Measurements from ENCODE around the gene MAGI2. TPM values are rescaled to one million over a fixed set of nuclear protein-coding genes. Genes with fewer than 3 reads are reported as not detected.

Gene MAGI2
- total RNA-seq, 6 experiments from 2014 or later, result 1.2 to 4.0 (median 2.4) TPM

DNA sequence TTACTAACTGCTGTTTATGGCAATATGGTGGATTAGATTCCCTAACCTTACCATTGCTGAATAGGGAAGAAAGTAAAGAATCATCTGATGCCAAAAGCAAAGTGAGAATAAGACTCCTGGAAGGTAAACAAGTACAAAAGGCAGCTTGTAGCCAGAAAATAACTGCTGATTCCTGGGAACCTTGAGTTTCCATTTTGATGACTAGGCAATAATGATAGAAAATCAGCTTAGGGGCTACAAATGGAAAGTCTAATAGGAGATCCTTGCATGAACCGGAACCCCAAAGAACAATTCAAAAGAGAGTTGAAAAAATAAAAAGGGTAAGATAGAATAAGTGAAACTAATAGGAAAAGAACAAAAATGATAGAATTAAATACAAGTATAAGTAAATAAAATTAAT lies 1338.5 kb downstream of the MAGI2 start:
- H3K36me3 ChIP-seq, result no peaks in the 10 kb centered on the region
- no peaks in the 10 kb centered on the region for H3K9me3 ChIP-seq
- no peak for DNase-seq
- WGBS (ENCODE audit: insufficient coverage, low coverage, low lambda C conversion rate, missing lambda C conversion rate), result 60% methylated on average over 1 of the region's 1 CpG
- no peaks in the 10 kb centered on the region for H3K4me1 ChIP-seq
- no peak for TF ChIP-seq POLR2A (IDR thresholded peaks at IDR 0.05)
- TF ChIP-seq, protein P1, sequence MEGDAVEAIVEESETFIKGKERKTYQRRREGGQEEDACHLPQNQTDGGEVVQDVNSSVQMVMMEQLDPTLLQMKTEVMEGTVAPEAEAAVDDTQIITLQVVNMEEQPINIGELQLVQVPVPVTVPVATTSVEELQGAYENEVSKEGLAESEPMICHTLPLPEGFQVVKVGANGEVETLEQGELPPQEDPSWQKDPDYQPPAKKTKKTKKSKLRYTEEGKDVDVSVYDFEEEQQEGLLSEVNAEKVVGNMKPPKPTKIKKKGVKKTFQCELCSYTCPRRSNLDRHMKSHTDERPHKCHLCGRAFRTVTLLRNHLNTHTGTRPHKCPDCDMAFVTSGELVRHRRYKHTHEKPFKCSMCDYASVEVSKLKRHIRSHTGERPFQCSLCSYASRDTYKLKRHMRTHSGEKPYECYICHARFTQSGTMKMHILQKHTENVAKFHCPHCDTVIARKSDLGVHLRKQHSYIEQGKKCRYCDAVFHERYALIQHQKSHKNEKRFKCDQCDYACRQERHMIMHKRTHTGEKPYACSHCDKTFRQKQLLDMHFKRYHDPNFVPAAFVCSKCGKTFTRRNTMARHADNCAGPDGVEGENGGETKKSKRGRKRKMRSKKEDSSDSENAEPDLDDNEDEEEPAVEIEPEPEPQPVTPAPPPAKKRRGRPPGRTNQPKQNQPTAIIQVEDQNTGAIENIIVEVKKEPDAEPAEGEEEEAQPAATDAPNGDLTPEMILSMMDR (IDR thresholded peaks at IDR 0.05), result no peak
- H3K4me3 ChIP-seq, result no peak overlapping the region
- no peak overlapping the region for H3K27ac ChIP-seq
- no peaks in the 10 kb centered on the region for H3K27me3 ChIP-seq
- no peak for ATAC-seq
- intact Hi-C loops (cut with DNase I), result no loop called here

DNA sequence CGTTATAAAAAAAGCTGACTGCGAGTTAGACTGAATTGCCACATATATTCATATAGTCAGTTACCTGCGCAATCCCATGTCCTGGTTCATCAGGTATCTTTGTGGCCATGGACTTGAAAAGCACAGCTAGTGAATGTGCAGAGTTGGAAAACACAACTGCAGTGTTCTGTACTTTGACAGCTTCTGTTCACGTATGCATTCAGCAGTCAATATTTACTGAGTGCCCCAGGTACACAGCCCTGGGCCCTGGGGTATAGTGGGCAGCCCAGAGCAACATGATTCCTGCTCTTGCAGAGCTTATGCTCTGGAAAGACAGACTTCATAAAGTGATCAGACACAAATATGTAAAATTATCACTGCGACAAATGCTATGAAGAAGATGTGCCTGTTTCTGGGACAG lies 1341.0 kb downstream of the MAGI2 start:
- H3K27me3 ChIP-seq, result no peaks in the 10 kb centered on the region
- no peak for ATAC-seq
- H3K36me3 ChIP-seq, result no peaks in the 10 kb centered on the region
- no peak for DNase-seq
- intact Hi-C loops (cut with DNase I), result no loop called here
- H3K4me3 ChIP-seq, result no peak overlapping the region
- no peaks in the 10 kb centered on the region for H3K9me3 ChIP-seq
- no peaks in the 10 kb centered on the region for H3K4me1 ChIP-seq
- H3K27ac ChIP-seq, result no peak overlapping the region
- TF ChIP-seq, protein P1 (IDR thresholded peaks at IDR 0.05), result no peak
- TF ChIP-seq POLR2A (IDR thresholded peaks at IDR 0.05), result no peak
- 45% methylated on average over 4 of the region's 5 CpGs for WGBS (ENCODE audit: insufficient coverage, low coverage, low lambda C conversion rate, missing lambda C conversion rate)

DNA sequence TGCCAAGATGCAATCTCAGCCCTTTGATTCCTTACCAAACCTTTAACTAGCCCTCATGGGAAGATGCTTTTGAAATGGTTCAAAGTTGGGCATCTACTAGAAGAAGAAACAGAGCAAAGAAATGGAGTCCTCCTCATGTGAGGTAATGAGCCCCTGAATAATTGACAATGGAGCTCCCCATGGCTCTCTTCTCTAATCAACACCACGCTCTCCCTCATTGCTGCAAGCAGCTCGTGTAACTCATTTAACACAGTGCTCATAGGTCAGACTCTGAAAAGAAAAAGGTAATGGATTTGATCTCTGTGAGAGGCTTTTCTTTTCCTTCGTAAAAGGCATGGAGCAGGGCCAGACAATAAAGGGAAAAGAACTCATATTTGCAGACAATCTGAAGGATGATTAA lies 1342.1 kb downstream of the MAGI2 start:
- WGBS (ENCODE audit: insufficient coverage, low coverage, low lambda C conversion rate, missing lambda C conversion rate), result 57% methylated on average over 3 of the region's 3 CpGs
- intact Hi-C loops (cut with DNase I), result no loop called here

DNA sequence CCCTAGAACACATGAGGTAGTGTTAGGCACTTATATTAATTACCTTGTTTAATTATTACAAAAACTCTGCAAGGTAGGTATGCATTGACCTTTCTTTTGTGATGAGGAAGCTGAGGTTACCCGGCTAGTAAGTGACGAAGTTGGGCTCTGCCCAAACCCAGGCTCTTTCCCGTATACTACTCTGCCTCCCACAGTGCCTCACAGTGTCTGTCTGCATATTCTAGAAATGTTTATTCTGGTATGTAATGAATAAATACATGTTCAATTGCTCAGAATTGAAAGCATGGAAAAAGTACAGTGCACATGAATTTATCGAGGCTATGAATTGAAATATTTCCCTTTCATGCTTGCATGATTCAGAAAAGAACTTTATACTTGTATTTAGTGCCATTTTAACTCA lies 1350.0 kb downstream of the MAGI2 start:
- Histone ChIP-seq H3K27me3 (no peaks in the 10 kb centered on the region), H3K4me3 (no peak overlapping the region), H3K27ac (no peak overlapping the region), H3K36me3 (no peaks in the 10 kb centered on the region), H3K4me1 (no peaks in the 10 kb centered on the region), H3K9me3 (no peaks in the 10 kb centered on the region)
- no peak for ATAC-seq
- intact Hi-C loops (cut with DNase I), result no loop called here
- no peak for DNase-seq
- TF ChIP-seq POLR2A (IDR thresholded peaks at IDR 0.05), result no peak
- TF ChIP-seq, protein P1 (IDR thresholded peaks at IDR 0.05), result no peak
- 64% methylated on average over 4 of the region's 4 CpGs for WGBS (ENCODE audit: insufficient coverage, low coverage, low lambda C conversion rate, missing lambda C conversion rate)

More for the DNA sequence above, 1342.1 kb downstream of the MAGI2 start:
- Histone ChIP-seq H3K27ac (no peak overlapping the region), H3K27me3 (no peaks in the 10 kb centered on the region), H3K9me3 (no peaks in the 10 kb centered on the region), H3K36me3 (no peaks in the 10 kb centered on the region), H3K4me1 (no peaks in the 10 kb centered on the region), H3K4me3 (no peak overlapping the region)
- DNase-seq, result no peak
- ATAC-seq, result no peak
- TF ChIP-seq, protein P1 (IDR thresholded peaks at IDR 0.05), result no peak
- TF ChIP-seq POLR2A (IDR thresholded peaks at IDR 0.05), result no peak

DNA sequence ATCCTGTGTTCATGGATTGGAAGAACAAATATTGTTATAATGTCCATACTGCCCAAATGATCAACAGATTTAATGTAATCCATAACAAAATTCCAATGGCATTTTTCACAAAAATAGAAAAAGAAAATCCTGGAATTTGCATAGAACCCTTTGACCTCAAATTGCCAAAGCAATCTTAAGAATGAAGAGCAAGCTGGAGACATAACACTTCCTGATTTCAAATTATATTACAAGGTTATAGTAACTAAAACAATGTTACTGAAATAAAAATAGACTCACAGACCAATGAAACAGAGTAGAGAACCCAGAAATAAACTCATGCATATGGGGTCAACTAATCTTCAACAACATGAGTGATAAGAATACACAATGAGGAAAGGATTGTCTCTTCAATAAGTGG lies 1352.4 kb downstream of the MAGI2 start:
- H3K27ac ChIP-seq, result no peak overlapping the region
- no peak overlapping the region for H3K4me3 ChIP-seq
- H3K27me3 ChIP-seq, result no peaks in the 10 kb centered on the region
- no peaks in the 10 kb centered on the region for H3K4me1 ChIP-seq
- no peak for DNase-seq
- intact Hi-C loops (cut with DNase I), result no loop called here
- TF ChIP-seq POLR2A (IDR thresholded peaks at IDR 0.05), result no peak
- TF ChIP-seq, protein P1 (IDR thresholded peaks at IDR 0.05), result no peak
- H3K36me3 ChIP-seq, result no peaks in the 10 kb centered on the region
- no peaks in the 10 kb centered on the region for H3K9me3 ChIP-seq
- no peak for ATAC-seq
